ENCODE measurements around the gene ATP5PO. TPM values are rescaled to one million over a fixed set of nuclear protein-coding genes. Genes with fewer than 3 reads are reported as not detected.
A peak's percentile ranks its signal among the peaks of the same experiment; 100 is the strongest.

Gene ATP5PO
- total RNA-seq, 4 donors from 2014 or later: 119 to 324 (median 148) TPM

- Histone ChIP-seq H3K27ac (peak overlapping the region in 1 of 2 donors; percentile 15), H3K9me3 (no peaks in the 10 kb centered on the region), H3K4me3 (no peak overlapping the region), H3K36me3 (no peaks in the 10 kb centered on the region), H3K4me1 (no peaks in the 10 kb centered on the region), H3K27me3 (no peaks in the 10 kb centered on the region)
- TF ChIP-seq CTCF (IDR thresholded peaks at IDR 0.05) (no peak), POLR2A (IDR thresholded peaks at IDR 0.05) (no peak)
- intact Hi-C loops (cut with DNase I; ENCODE audit: low total_unique reads): no loop called here
- no peak for DNase-seq
Observed at GRCh38 chr21:33884376-33885171, 31.0 kb downstream of the ATP5PO start.

- TF ChIP-seq POLR2A (IDR thresholded peaks at IDR 0.05) (no peak), CTCF (IDR thresholded peaks at IDR 0.05) (no peak)
- H3K4me1 ChIP-seq: no peaks in the 10 kb centered on the region
- H3K27me3 ChIP-seq: no peaks in the 10 kb centered on the region
- no peaks in the 10 kb centered on the region for H3K36me3 ChIP-seq
- no peak overlapping the region for H3K27ac ChIP-seq
- no peak for DNase-seq
- no peaks in the 10 kb centered on the region for H3K9me3 ChIP-seq
- H3K4me3 ChIP-seq: no peak overlapping the region
- intact Hi-C loops (cut with DNase I; ENCODE audit: low total_unique reads): no loop called here
Observed at GRCh38 chr21:33883118-33883517, 32.5 kb downstream of the ATP5PO start.

GRCh38 chr21:33881689-33882440 lies 33.7 kb downstream of the ATP5PO start:
- Histone ChIP-seq H3K27me3 (no peaks in the 10 kb centered on the region), H3K4me3 (no peak overlapping the region), H3K27ac (no peak overlapping the region), H3K9me3 (no peaks in the 10 kb centered on the region), H3K4me1 (no peaks in the 10 kb centered on the region), H3K36me3 (no peaks in the 10 kb centered on the region)
- DNase-seq: no peak
- no peak for TF ChIP-seq POLR2A (IDR thresholded peaks at IDR 0.05)
- intact Hi-C loops (cut with DNase I; ENCODE audit: low total_unique reads): no loop called here

DNA sequence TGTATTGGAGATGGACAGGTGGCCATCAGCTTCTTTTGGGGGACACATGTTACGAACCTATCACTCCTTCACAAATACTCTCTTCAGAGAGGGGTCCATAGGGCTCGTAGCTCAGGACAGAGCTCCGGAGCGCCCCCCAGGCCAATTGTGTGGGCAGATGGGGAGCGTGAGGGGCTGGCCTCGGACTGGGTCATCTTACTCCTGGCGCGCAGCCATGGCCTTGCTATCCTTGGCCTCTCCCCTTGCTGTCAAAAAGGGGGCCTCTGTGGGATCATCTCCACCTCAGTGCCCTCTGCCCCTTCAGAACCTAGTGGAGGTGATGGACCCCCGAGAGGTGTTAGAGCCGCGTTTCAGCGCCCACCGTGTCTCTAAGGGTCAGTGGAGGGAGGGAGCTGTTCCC lies 35.0 kb downstream of the ATP5PO start:
- DNase-seq: no peak
- intact Hi-C loops (cut with DNase I; ENCODE audit: low total_unique reads): no loop called here
- no peaks in the 10 kb centered on the region for H3K36me3 ChIP-seq

DNA sequence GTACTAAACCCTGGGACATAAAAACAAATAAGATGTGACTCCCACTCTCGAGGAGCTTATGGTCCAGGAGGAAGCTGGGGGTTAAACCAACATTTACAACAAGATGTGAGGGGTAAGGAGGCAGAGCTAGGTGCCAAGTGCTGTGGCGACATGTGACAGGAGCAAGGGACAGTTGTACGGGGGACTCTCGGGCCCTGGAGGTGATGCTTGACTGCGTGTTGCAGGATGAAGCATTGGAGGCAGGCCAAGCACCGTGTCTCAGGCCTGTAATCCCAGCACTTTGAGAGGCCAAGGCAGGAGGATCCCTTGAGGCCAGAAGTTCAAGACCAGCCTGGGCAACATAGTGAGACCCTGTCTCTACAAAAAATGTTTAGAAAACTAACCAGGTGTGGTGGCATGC lies 36.8 kb downstream of the ATP5PO start:
- H3K36me3 ChIP-seq: no peaks in the 10 kb centered on the region
- intact Hi-C loops (cut with DNase I; ENCODE audit: low total_unique reads): no loop called here
- H3K9me3 ChIP-seq: no peaks in the 10 kb centered on the region
- no peak overlapping the region for H3K27ac ChIP-seq
- TF ChIP-seq POLR2A (IDR thresholded peaks at IDR 0.05) (no peak), CTCF (IDR thresholded peaks at IDR 0.05) (no peak)
- H3K4me1 ChIP-seq: no peaks in the 10 kb centered on the region
- no peak for DNase-seq
- H3K4me3 ChIP-seq: no peak overlapping the region
- no peaks in the 10 kb centered on the region for H3K27me3 ChIP-seq

More for the DNA sequence above, 35.0 kb downstream of the ATP5PO start:
- no peaks in the 10 kb centered on the region for H3K4me1 ChIP-seq
- H3K27ac ChIP-seq: no peak overlapping the region
- H3K27me3 ChIP-seq: no peaks in the 10 kb centered on the region
- TF ChIP-seq CTCF (IDR thresholded peaks at IDR 0.05) (no peak), POLR2A (IDR thresholded peaks at IDR 0.05) (no peak)
- no peaks in the 10 kb centered on the region for H3K9me3 ChIP-seq
- H3K4me3 ChIP-seq: no peak overlapping the region

Measured in uterus (tissue), 4 donors.